Peyer's patch (tissue), 4 donors: Measurements from ENCODE around the gene CD81.

Experiments
- CTCF ChIP-seq, 6 experiments: fragments of 450-650 bp in 4 of 6; fragments of 200-600 bp in 2 of 6; sonication (generic) in 1 of 6; IDR thresholded peaks; one replicate each; pipeline ENCODE4 v1.5.1; 2017 to 2019; ENCODE audit warnings: antibody characterized with exemption in 6 of 6, mild to moderate bottlenecking in 3 of 6, moderate library complexity in 1 of 6
- POLR2A ChIP-seq, 2 donors: fragments of 450-650 bp; IDR thresholded peaks; one replicate each; pipeline ENCODE4 v1.5.1; 2017; ENCODE audit warnings: antibody characterized with exemption in 2 of 2, mild to moderate bottlenecking in 2 of 2, moderate library complexity in 2 of 2

- TF ChIP-seq CTCF (IDR thresholded peaks at IDR 0.05) (no peak), POLR2A (IDR thresholded peaks at IDR 0.05) (no peak)
Measured at GRCh38 chr11:2424811-2425495, 47.8 kb downstream of the CD81 start.
